OCI-LY3 (cell line): ENCODE results near the gene UMAD1.

ENCODE experiments used
- H2AFZ ChIP-seq: fragments of 200-600, 300-600 bp; shearing (Covaris generic); 2 replicates; pipeline ENCODE4 v1.6.0; 2014; ENCODE audit warnings: antibody characterized with exemption, low read depth, low read length
- H3K27ac ChIP-seq: fragments of 200-600, 300-600 bp; sonication (generic); 2 replicates; pipeline ENCODE4 v1.5.1; 2014; ENCODE audit warnings: mild to moderate bottlenecking, low read length, moderate library complexity, mixed read lengths
- H3K27me3 ChIP-seq: fragments of 200-600, 300-600 bp; sonication (generic); 2 replicates; pipeline ENCODE4 v1.6.1; 2014; ENCODE audit warnings: low read depth, low read length, mixed read lengths
- H3K36me3 ChIP-seq: fragments of 200-600, 300-600 bp; sonication (generic); replicated peaks from 2 replicates; pipeline ENCODE3; 2014; ENCODE audit warnings: low read depth, low read length, mixed read lengths
- H3K4me1 ChIP-seq: fragments of 300-600, 200-600 bp; sonication (generic); 2 replicates; pipeline ENCODE4 v1.6.1; 2014; ENCODE audit warnings: low read length, mixed read lengths
- H3K4me2 ChIP-seq: fragments of 200-600, 300-600 bp; sonication (generic); 2 replicates; pipeline ENCODE4 v1.6.1; 2014; ENCODE audit warnings: low read length, mixed read lengths
- H3K4me3 ChIP-seq: fragments of 300-600, 200-600 bp; sonication (generic); 2 replicates; pipeline ENCODE4 v1.5.1; 2014; ENCODE audit warnings: antibody characterized with exemption, mild to moderate bottlenecking, low read length, moderate library complexity
- H3K79me2 ChIP-seq: fragments of 300-600, 200-600 bp; shearing (Covaris generic); 2 replicates; pipeline ENCODE4 v1.6.1; 2014; ENCODE audit warnings: mild to moderate bottlenecking, low read length, mixed read lengths
- H3K9ac ChIP-seq: fragments of 300-600, 200-600 bp; shearing (Covaris generic); 2 replicates; pipeline ENCODE4 v1.6.0; 2014; ENCODE audit warnings: mild to moderate bottlenecking, low read length, moderate library complexity
- H3K9me3 ChIP-seq: fragments of 200-600, 300-600 bp; shearing (Covaris generic); 2 replicates; pipeline ENCODE4 v1.6.1; 2014; ENCODE audit warnings: low read length, mixed read lengths; ENCODE audit not compliant: insufficient read depth
- H4K20me1 ChIP-seq: fragments of 200-600, 300-600 bp; sonication (generic); 2 replicates; pipeline ENCODE4 v1.6.1; 2016; ENCODE audit warnings: low read length, mixed read lengths; ENCODE audit not compliant: insufficient read depth
- CTCF ChIP-seq: fragments of 200-600, 300-600 bp; sonication (generic); IDR thresholded peaks from 2 replicates; pipeline ENCODE4 v1.5.1; 2014; ENCODE audit warnings: antibody characterized with exemption, low read length, low read depth
- EZH2phosphoT487 ChIP-seq: fragments of 200-600 bp; shearing (Covaris generic); IDR thresholded peaks from 2 replicates; pipeline ENCODE4 v1.6.1; 2018; ENCODE audit warnings: antibody characterized with exemption, mixed run types, low read depth

UMAD1 gene

GRCh38 chr7:7810826-7811225 is 170.3 kb downstream of the UMAD1 start:
- H3K36me3 ChIP-seq: peaks cover 3% of the 10 kb centered on the region
- no peaks in the 10 kb centered on the region for H4K20me1 ChIP-seq
- no peak overlapping the region for H3K9ac ChIP-seq
- H3K4me1 ChIP-seq: peaks cover 10% of the 10 kb centered on the region
- no peaks in the 10 kb centered on the region for H3K79me2 ChIP-seq
- H3K9me3 ChIP-seq: no peaks in the 10 kb centered on the region
- no peak overlapping the region for H3K27ac ChIP-seq
- H3K4me3 ChIP-seq: no peak overlapping the region
- peaks cover 4% of the 10 kb centered on the region; the same call in 1 of the 2 replicates for H3K27me3 ChIP-seq
- no peak overlapping the region for H3K4me2 ChIP-seq
- TF ChIP-seq CTCF (no peak), EZH2phosphoT487 (no peak)
- no peak overlapping the region for H2AFZ ChIP-seq

GRCh38 chr7:7812112-7812511 is 171.6 kb downstream of the UMAD1 start:
- H3K4me2 ChIP-seq: no peak overlapping the region
- H4K20me1 ChIP-seq: 0 out of 2 replicates have a peak, but pooled peaks cover 3% of the 10 kb centered on the region
- H3K27ac ChIP-seq: no peak overlapping the region
- TF ChIP-seq EZH2phosphoT487: no peak
- no peak for TF ChIP-seq CTCF
- peaks cover 15% of the 10 kb centered on the region for H3K4me1 ChIP-seq
- no peak overlapping the region for H3K9ac ChIP-seq
- peaks cover 4% of the 10 kb centered on the region; the same call in 1 of the 2 replicates for H3K27me3 ChIP-seq
- H2AFZ ChIP-seq: no peak overlapping the region
- H3K4me3 ChIP-seq: no peak overlapping the region
- H3K79me2 ChIP-seq: no peaks in the 10 kb centered on the region
- H3K9me3 ChIP-seq: no peaks in the 10 kb centered on the region
- H3K36me3 ChIP-seq: peaks cover 3% of the 10 kb centered on the region

- H3K9ac ChIP-seq: no peak overlapping the region
- no peak overlapping the region for H2AFZ ChIP-seq
- TF ChIP-seq EZH2phosphoT487 (no peak), CTCF (no peak)
- H3K79me2 ChIP-seq: no peaks in the 10 kb centered on the region
- no peaks in the 10 kb centered on the region for H3K9me3 ChIP-seq
- 0 out of 2 replicates have a peak overlapping the region, but pooled peaks have one; percentile 37 for H3K4me3 ChIP-seq
- peaks cover 27% of the 10 kb centered on the region for H3K4me1 ChIP-seq
- H3K4me2 ChIP-seq: peak overlapping the region; percentile 61; the same call in 1 of the 2 replicates
- peaks cover 4% of the 10 kb centered on the region; the same call in 1 of the 2 replicates for H3K27me3 ChIP-seq
- H3K36me3 ChIP-seq: peaks cover 3% of the 10 kb centered on the region
- no peak overlapping the region for H3K27ac ChIP-seq
- H4K20me1 ChIP-seq: 0 out of 2 replicates have a peak, but pooled peaks cover 3% of the 10 kb centered on the region
Measured at GRCh38 chr7:7815395-7815794, 174.8 kb downstream of the UMAD1 start.

GRCh38 chr7:7816084-7816483 is 175.5 kb downstream of the UMAD1 start:
- H3K4me2 ChIP-seq: peak overlapping the region; percentile 61
- H3K36me3 ChIP-seq: peaks cover 3% of the 10 kb centered on the region
- peak overlapping the region; percentile 37; the same call in 1 of the 2 replicates for H3K4me3 ChIP-seq
- H3K9me3 ChIP-seq: no peaks in the 10 kb centered on the region
- H3K4me1 ChIP-seq: peaks cover 34% of the 10 kb centered on the region
- TF ChIP-seq CTCF: no peak
- no peak for TF ChIP-seq EZH2phosphoT487
- H3K9ac ChIP-seq: no peak overlapping the region
- H4K20me1 ChIP-seq: 0 out of 2 replicates have a peak, but pooled peaks cover 3% of the 10 kb centered on the region
- H3K79me2 ChIP-seq: no peaks in the 10 kb centered on the region
- H2AFZ ChIP-seq: no peak overlapping the region
- peaks cover 4% of the 10 kb centered on the region; the same call in 1 of the 2 replicates for H3K27me3 ChIP-seq
- H3K27ac ChIP-seq: no peak overlapping the region
